NOMO-1 treated with dmso at 0.1 percent for 144 hours (cell line): ENCODE measurements around the gene SLC25A26.

ENCODE experiments used
- DNase-seq: peaks from one replicate; lab custom pipeline; 2025; ENCODE audit not compliant: unreplicated experiment; lab: John Stamatoyannopoulos, UW

The SLC25A26 gene

GRCh38 chr3:66427352-66427751 lies 206.6 kb downstream of the SLC25A26 start:
- no peak for DNase-seq

GRCh38 chr3:66427951-66428474 lies 207.2 kb downstream of the SLC25A26 start:
- DNase-seq: no peak
